Fibroblast of mammary gland (primary cell): ENCODE measurements around the gene HNRNPM.
A peak's percentile ranks its signal among the peaks of the same experiment; 100 is the strongest.
"Not testable (repeated sequence)": the region's sequence is repeated elsewhere in the genome, so short reads cannot be mapped to it uniquely, and the experiment has no call there.

Source experiments
- DNase-seq: peaks from one replicate; pipeline ENCODE4 v3.0.0-alpha.2; 2010; ENCODE audit warnings: low read depth
- H3K4me3 ChIP-seq: 2 replicates; pipeline ENCODE4 v1.5.1; 2011; ENCODE audit warnings: low read depth, mild to moderate bottlenecking, low read length, moderate library complexity; ENCODE audit not compliant: control insufficient read depth
- TF ChIP-seq, protein P1 (sequence below): conservative IDR thresholded peaks from 2 replicates; pipeline ENCODE4 v1.5.1; 2011; ENCODE audit warnings: low read depth, low read length, inconsistent platforms; ENCODE audit not compliant: control insufficient read depth, insufficient read depth

HNRNPM gene

DNA sequence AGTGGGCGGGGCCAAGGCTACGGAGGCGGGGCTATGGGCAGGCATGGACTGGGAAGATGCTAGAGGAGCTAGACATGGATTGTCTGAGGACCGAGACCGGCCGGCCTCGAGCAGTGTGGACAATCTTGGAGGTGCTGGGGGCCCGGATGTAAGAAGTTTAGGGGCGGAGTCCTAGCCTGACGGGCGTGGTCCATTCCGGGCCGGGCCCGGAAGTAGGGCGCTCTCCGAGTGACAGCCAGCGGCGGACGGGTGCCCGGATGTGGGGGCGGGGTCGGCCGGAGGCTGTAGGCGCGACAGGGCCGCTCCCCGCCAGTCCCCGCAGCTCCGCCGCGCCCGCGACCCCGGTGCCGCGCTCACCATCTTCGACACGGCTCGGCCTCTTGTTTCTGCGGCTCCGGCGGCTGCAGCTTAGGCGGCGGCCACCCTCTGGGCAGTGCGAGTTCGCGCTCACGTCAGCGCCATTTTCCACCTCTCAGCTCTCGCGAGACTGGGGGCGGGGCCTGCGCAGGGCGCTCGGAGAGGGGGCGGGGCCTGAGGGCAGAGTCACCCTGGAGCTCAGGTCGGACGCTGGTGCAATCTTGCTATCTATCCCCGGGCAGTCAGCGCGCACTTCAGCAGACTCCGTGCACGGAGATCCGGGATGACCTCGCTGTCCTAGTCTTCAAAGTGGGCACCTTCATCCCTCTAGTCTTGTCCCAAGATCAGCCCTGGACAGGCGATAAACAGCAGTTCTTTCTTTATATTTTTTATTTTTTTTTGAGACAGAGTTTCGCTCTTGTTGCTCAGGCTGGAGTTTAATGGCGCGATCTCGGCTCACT, 69.1 kb downstream of the HNRNPM start, which contains the start of gene ZNF414:
Gene ZNF414, minus strand, starts transcription at position 481 of the 818 bp plus-strand sequence. Its CDS starts 121 bp downstream, at position 360.
- DNase-seq = peak; percentile 95
- TF ChIP-seq, protein P1, sequence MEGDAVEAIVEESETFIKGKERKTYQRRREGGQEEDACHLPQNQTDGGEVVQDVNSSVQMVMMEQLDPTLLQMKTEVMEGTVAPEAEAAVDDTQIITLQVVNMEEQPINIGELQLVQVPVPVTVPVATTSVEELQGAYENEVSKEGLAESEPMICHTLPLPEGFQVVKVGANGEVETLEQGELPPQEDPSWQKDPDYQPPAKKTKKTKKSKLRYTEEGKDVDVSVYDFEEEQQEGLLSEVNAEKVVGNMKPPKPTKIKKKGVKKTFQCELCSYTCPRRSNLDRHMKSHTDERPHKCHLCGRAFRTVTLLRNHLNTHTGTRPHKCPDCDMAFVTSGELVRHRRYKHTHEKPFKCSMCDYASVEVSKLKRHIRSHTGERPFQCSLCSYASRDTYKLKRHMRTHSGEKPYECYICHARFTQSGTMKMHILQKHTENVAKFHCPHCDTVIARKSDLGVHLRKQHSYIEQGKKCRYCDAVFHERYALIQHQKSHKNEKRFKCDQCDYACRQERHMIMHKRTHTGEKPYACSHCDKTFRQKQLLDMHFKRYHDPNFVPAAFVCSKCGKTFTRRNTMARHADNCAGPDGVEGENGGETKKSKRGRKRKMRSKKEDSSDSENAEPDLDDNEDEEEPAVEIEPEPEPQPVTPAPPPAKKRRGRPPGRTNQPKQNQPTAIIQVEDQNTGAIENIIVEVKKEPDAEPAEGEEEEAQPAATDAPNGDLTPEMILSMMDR = no peak
- peak within 1 kb of the TSS; percentile 57 for H3K4me3 ChIP-seq

DNA sequence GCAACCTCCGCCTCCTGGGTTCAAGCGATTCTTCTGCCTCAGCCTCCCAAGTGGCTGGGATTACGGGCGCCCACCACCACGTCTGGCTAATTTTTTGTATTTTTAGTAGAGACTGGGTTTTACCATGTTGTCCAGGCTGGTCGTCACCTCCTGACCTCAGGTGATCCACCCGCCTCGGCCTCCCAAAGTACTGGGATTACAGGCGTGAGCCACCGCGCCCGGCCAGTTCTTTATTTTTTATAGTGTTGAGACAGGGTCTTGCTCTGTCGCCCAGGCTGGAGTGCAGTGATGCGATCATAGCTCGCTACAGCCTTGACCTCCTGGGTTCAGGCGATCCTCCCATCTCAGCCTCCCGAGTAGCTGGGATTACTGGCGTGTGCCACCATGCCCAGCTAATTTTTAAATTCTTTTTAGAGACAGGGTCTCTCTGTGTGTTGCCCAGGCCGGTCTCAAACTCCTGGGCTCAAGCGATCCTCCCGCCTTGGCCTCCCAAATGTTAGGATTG, 69.8 kb downstream of the HNRNPM start:
- H3K4me3 ChIP-seq = peak overlapping the region; percentile 57
- DNase-seq = not testable (repeated sequence)

DNA sequence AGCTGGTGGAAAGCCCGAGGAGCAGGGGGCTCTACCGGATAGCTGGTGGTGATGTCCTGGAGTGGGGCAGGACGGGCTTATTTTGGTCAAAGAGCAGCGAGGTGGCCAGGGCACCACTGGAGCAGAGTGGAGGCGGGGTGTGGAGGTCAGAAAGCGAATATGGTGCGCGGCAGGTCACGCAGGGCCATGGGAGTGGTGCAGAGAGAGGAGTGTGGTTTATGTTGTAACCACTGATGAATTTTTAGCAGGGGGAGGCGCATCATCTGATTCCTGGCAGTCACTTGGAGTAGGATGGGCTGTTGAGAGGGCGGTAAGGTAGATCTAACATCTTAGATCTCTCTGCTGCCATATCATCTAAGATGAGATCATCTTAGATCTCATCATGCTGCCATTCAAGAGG, 70.5 kb downstream of the HNRNPM start:
- TF ChIP-seq, protein P1 = no peak
- DNase-seq = peak; percentile 24
- no peak overlapping the region for H3K4me3 ChIP-seq

DNA sequence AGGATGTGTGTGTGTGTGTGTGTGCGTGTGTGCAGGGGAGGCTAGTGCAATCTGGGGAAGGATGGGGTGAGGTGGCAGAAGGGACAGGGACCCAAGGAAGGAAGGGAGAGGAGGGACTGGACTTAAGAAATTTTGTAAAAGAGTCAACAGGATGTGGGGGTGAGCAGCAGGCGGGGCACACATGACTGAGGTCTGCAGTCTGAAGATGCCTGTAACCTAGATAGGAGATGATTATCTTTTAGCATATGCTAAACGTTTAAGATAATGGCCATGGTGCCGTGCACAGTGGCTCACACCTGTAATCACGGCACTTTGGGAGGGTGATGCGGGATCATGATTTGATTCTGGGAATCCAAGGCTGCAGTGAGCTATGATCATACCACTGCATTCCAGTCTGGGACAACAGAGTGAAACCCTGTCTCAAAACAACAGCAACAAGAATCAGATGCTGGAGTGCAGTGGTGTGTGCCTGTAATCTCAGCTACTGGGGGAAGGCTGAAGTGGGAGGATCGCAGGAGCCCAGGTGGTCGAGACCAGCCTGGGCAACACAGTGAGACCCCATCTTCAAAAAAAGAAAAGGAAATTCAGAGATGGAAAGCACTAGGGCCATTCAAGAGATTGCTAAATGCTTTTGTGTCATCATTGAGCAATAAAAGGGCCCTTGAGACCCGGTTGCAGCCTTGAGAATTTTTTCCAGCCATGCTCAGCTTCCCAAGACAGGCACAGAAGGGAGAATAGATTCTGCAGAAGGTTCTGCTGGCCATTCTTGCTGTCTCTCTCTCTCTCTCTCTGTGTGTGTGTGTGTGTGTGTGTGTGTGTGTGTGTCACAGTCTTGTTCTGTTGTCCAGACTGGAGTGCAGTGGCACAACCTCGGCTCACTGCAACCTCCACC, 73.0 kb downstream of the HNRNPM start:
- TF ChIP-seq, protein P1 = no peak
- peak; percentile 85 for DNase-seq
- H3K4me3 ChIP-seq = no peak overlapping the region

DNA sequence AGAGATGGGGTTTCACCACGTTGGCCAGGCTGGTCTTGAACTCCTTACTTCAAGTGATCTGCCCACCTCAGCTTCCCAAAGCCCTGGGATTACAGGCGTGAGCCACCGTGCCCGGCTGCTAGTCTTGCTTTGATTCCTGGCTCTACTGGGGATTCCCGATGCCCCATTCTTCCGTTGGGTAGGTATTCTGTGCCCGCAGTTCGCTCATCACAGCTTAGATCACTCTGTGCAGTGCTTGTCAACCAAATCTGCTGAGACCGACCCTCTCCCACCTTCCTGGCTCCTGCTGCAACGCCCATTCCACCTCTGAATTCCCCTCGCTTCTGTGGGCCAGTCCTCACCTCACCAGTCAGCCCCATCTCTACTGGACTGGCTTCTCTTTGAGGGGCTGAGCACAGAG, 73.8 kb downstream of the HNRNPM start:
- DNase-seq = no peak
- TF ChIP-seq, protein P1 = no peak
- H3K4me3 ChIP-seq = no peak overlapping the region

DNA sequence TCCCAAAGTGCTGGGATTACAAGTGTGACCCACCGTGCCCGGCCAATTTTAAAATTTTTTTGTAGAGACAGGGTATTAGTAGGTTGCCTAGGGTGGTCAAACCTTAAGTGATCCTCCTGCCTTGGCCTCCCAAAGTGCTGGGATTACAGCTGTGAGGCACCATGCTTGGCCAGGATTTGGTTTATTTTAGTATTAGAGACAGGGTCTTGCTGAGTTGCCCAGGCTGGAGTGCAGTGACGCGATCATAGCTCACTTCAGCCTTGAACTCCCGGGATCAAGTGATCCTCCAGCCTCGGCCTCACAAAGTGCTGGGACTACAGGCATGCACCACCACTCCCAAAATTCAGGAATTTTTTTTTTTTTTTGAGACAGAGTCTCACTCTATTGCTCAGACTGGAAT, 74.6 kb downstream of the HNRNPM start:
- no peak overlapping the region for H3K4me3 ChIP-seq
- TF ChIP-seq, protein P1 = no peak
- DNase-seq = no peak

DNA sequence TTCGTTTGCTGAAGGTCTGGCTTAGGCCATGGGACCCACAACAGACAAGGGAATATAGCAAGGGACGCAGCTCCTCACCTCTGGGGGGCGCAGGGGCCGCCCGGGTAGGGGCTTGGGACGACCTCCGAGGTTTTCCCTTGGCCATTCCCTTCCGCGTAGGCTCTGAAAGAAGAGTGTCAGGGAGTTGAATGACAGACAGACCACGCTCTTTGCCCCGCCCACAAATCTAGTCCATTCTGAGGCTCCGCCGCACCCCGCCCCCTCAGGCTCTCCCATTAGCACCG, 80.6 kb downstream of the HNRNPM start:
- DNase-seq = no peak
- TF ChIP-seq, protein P1 = peak; percentile 11
- peak overlapping the region; percentile 62 for H3K4me3 ChIP-seq
